Breast epithelium (tissue), 4 donors: ENCODE results near the gene CADM2. TPM values are rescaled to one million over a fixed set of nuclear protein-coding genes. Genes with fewer than 3 reads are reported as not detected.

Experiments
- DNase-seq, 2 donors: peaks; one replicate each; pipeline ENCODE4 v3.0.0-alpha.2; 2019; ENCODE audit warnings: low spot score in 2 of 2
- H3K27ac ChIP-seq, 2 donors: fragments of 200-600 bp; sonication (generic) in 1 of 2; one replicate each; pipeline ENCODE4 v1.5.1; 2016 to 2019; ENCODE audit warnings: mild to moderate bottlenecking in 1 of 2
- H3K27me3 ChIP-seq, 2 donors: fragments of 200-600 bp; sonication (generic) in 1 of 2; one replicate each; pipeline versions ENCODE4 v1.5.1 to v1.6.0; 2017 to 2019; ENCODE audit warnings: control low read depth in 1 of 2, mild to moderate bottlenecking in 1 of 2
- H3K36me3 ChIP-seq: fragments of 200-600 bp; one replicate; pipeline ENCODE4 v1.5.1; 2019
- H3K4me1 ChIP-seq, 2 donors: fragments of 200-600 bp; sonication (generic); one replicate each; pipeline ENCODE4 v1.5.1; 2016 to 2019; ENCODE audit warnings: control low read depth in 1 of 2
- H3K4me3 ChIP-seq, 3 donors: fragments of 200-600 bp; sonication (generic); 1 replicate in 2 of 3; 2 replicates in 1 of 3; pipeline ENCODE4 v1.5.1; 2016 to 2019; ENCODE audit warnings: mild to moderate bottlenecking in 3 of 3, moderate library complexity in 2 of 3
- H3K9me3 ChIP-seq, 2 donors: fragments of 200-600 bp; sonication (generic) in 1 of 2; one replicate each; pipeline ENCODE4 v1.5.1; 2016 to 2019; ENCODE audit warnings: control low read depth in 1 of 2
- POLR2A ChIP-seq: fragments of 450-650 bp; IDR thresholded peaks from one replicate; pipeline ENCODE4 v1.6.1; 2016; ENCODE audit warnings: antibody characterized with exemption, mild to moderate bottlenecking, moderate library complexity
- POLR2AphosphoS5 ChIP-seq, 3 donors: sonication (generic); formaldehyde crosslinking; IDR thresholded peaks; one replicate each; pipeline ENCODE4 v1.6.1; 2017; ENCODE audit warnings: antibody characterized with exemption in 3 of 3
- intact Hi-C: fragments of 100-400 bp; cut with DNase I; formaldehyde crosslinking; loops from one replicate; pipeline ENCODE4 v1.15.1; 2023; ENCODE audit warnings: low total_unique reads
- total RNA-seq, 3 donors: library from RNA; depleted of rRNA; stranded (reverse); fragments of >200 nt; gene quantifications; one replicate each; pipeline ENCODE4 v1.1.0, GENCODE V29; 2016
- TF ChIP-seq, protein P1 (sequence below), 3 donors: fragments of 450-650 bp; IDR thresholded peaks; one replicate each; pipeline ENCODE4 v1.5.1; 2016 to 2017; ENCODE audit warnings: antibody characterized with exemption in 3 of 3, mild to moderate bottlenecking in 3 of 3, moderate library complexity in 3 of 3

CADM2 gene
- total RNA-seq, 3 donors from 2014 or later, result 2.3 to 7.4 (median 6.9) TPM

DNA sequence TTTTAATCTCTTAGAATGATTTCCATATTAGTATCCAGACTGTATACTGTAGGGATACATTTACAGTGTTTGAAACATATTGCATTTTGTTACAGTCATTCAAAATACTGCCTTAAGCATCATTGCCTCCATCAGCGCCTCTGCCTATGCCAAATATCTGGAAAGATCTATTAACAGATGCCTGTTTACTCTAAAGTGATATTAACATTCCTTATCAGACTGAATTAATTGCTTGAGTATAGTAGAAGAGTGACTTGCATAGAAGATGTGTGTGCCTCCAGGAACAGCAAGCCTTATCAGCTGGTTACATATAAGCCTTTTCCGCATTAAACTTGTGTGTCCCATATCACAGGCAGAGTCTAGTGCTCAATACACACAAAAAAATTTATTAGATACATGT is 379.1 kb downstream of the CADM2 start:
- intact Hi-C loops, result no loop called here
- H3K27ac ChIP-seq, result no peak overlapping the region
- TF ChIP-seq POLR2AphosphoS5 (IDR thresholded peaks at IDR 0.05), result no peak
- no peak overlapping the region for H3K4me3 ChIP-seq
- H3K9me3 ChIP-seq, result no peaks in the 10 kb centered on the region
- no peaks in the 10 kb centered on the region for H3K4me1 ChIP-seq
- H3K36me3 ChIP-seq, result no peaks in the 10 kb centered on the region
- DNase-seq, result no peak
- H3K27me3 ChIP-seq, result no peaks in the 10 kb centered on the region

DNA sequence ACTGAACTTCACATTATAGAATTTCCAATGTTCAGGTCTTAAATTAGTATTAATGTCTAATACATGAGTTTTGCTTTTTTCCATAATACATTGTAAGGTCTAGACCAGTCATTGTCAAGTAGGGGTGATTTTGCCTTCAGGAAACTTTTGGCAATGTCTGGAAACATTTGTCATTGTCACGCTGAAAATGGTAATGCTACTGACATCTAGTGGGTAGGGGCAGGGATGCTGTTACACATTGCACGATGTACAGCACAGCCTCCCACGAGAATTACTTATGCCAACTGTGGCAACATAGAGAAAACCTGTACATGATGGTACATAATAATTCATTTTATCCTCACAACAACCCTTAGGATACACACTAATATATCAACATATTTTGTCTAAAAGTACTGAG is 384.1 kb downstream of the CADM2 start:
- no peaks in the 10 kb centered on the region for H3K4me1 ChIP-seq
- DNase-seq, result no peak
- intact Hi-C loops, result no loop called here
- no peak overlapping the region for H3K27ac ChIP-seq
- TF ChIP-seq, protein P1, sequence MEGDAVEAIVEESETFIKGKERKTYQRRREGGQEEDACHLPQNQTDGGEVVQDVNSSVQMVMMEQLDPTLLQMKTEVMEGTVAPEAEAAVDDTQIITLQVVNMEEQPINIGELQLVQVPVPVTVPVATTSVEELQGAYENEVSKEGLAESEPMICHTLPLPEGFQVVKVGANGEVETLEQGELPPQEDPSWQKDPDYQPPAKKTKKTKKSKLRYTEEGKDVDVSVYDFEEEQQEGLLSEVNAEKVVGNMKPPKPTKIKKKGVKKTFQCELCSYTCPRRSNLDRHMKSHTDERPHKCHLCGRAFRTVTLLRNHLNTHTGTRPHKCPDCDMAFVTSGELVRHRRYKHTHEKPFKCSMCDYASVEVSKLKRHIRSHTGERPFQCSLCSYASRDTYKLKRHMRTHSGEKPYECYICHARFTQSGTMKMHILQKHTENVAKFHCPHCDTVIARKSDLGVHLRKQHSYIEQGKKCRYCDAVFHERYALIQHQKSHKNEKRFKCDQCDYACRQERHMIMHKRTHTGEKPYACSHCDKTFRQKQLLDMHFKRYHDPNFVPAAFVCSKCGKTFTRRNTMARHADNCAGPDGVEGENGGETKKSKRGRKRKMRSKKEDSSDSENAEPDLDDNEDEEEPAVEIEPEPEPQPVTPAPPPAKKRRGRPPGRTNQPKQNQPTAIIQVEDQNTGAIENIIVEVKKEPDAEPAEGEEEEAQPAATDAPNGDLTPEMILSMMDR (IDR thresholded peaks at IDR 0.05), result no peak
- TF ChIP-seq POLR2A (no peak), POLR2AphosphoS5 (IDR thresholded peaks at IDR 0.05) (no peak)
- no peaks in the 10 kb centered on the region for H3K27me3 ChIP-seq
- no peaks in the 10 kb centered on the region for H3K9me3 ChIP-seq
- H3K4me3 ChIP-seq, result no peak overlapping the region
- no peaks in the 10 kb centered on the region for H3K36me3 ChIP-seq

DNA sequence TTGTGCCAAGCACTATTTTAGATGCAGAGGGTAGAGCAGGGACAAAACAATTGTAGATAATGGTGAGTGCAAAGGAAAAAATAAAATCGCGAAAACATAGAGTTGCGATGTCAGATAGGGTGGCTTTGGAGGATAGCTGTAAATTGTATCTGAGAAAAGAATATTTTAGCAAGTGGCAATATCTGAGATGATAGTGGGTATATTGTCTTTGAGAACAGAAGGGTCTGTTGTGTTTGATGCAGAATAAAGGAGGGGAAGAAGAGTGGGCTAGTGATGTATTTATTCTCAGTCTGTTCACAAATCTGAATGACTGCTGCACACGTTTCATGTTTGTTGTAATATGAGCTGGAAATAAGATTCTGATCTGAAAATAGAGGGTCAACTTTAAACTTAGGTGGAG is 396.8 kb downstream of the CADM2 start:
- H3K27ac ChIP-seq, result no peak overlapping the region
- intact Hi-C loops, result no loop called here
- no peaks in the 10 kb centered on the region for H3K4me1 ChIP-seq
- no peak for DNase-seq
- TF ChIP-seq, protein P1 (IDR thresholded peaks at IDR 0.05), result no peak
- TF ChIP-seq POLR2A (no peak), POLR2AphosphoS5 (IDR thresholded peaks at IDR 0.05) (no peak)
- no peaks in the 10 kb centered on the region for H3K9me3 ChIP-seq
- H3K36me3 ChIP-seq, result no peaks in the 10 kb centered on the region
- no peak overlapping the region for H3K4me3 ChIP-seq
- no peaks in the 10 kb centered on the region for H3K27me3 ChIP-seq

DNA sequence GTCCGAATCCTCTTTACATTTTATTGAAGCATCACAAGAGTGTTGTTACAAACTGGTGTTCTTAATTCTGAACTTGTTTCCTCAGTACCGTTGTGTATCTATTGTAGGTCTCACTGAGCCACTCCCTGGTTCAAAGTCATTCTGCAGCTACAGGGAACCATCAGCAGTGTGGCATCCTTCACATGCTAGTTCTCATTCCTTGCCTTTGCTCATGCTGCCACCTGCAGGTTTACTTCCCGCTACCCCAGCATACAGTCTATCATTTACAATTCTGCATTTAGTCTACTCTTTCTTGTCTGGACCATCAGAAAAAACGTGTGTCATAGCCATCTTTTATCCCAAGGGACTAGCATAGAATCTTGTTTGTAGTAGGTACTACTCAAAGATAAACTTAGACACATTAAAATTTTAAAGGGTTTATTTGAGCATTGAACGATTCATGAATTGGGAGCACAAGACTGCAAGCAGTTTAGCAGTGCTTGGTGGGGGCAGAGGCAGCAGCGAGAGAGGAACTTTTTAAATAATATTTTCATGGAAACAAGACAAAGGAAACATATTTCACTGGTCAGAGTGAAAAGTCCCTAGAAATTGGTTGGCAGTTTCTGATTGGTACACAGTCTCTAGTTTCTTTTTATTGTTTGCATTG is 402.1 kb downstream of the CADM2 start:
- Histone ChIP-seq H3K4me3 (no peak overlapping the region), H3K9me3 (no peaks in the 10 kb centered on the region), H3K27me3 (no peaks in the 10 kb centered on the region), H3K27ac (no peak overlapping the region), H3K36me3 (no peaks in the 10 kb centered on the region), H3K4me1 (no peaks in the 10 kb centered on the region)
- intact Hi-C loops, result no loop called here
- TF ChIP-seq POLR2AphosphoS5 (IDR thresholded peaks at IDR 0.05) (no peak), POLR2A (no peak)
- TF ChIP-seq, protein P1 (IDR thresholded peaks at IDR 0.05), result no peak
- DNase-seq, result no peak

DNA sequence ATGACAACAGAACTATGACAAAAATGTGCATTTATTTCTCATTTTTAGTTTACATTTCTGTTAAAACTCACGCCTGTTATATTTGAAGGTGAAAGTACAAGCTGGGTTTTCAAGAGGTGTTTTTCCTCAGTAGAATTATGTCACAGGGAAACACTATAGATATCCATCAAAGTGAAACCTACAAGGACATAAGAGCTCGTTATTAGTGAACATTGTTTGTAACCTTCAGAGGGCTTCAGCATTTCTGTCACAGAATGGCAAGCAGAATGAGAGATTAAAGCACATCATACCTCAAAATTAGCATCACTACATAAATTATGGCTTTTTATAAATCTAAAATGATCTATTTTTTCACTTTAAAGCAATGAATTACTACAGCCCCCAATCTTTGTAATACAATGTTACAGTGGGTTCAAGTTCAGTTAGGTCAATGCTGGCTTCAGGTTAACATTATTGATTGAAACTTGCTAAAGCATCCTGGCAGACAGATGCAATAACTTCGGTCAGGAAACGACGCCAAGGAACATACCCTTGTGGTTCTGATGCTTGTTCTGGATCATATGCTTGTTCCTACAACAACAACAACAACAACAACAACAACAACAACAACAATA is 405.6 kb downstream of the CADM2 start:
- intact Hi-C loops, result no loop called here
- H3K27me3 ChIP-seq, result no peaks in the 10 kb centered on the region
- TF ChIP-seq POLR2A (no peak), POLR2AphosphoS5 (IDR thresholded peaks at IDR 0.05) (no peak)
- TF ChIP-seq, protein P1 (IDR thresholded peaks at IDR 0.05), result no peak
- no peaks in the 10 kb centered on the region for H3K9me3 ChIP-seq
- no peak for DNase-seq
- no peak overlapping the region for H3K27ac ChIP-seq
- no peak overlapping the region for H3K4me3 ChIP-seq
- no peaks in the 10 kb centered on the region for H3K4me1 ChIP-seq
- H3K36me3 ChIP-seq, result no peaks in the 10 kb centered on the region
